NCI-H2107 (cell line): ENCODE measurements around the gene OGFR.

ENCODE experiments used
- DNase-seq: peaks from one replicate; lab custom pipeline; 2025; lab: John Stamatoyannopoulos, UW

OGFR gene, protein sequence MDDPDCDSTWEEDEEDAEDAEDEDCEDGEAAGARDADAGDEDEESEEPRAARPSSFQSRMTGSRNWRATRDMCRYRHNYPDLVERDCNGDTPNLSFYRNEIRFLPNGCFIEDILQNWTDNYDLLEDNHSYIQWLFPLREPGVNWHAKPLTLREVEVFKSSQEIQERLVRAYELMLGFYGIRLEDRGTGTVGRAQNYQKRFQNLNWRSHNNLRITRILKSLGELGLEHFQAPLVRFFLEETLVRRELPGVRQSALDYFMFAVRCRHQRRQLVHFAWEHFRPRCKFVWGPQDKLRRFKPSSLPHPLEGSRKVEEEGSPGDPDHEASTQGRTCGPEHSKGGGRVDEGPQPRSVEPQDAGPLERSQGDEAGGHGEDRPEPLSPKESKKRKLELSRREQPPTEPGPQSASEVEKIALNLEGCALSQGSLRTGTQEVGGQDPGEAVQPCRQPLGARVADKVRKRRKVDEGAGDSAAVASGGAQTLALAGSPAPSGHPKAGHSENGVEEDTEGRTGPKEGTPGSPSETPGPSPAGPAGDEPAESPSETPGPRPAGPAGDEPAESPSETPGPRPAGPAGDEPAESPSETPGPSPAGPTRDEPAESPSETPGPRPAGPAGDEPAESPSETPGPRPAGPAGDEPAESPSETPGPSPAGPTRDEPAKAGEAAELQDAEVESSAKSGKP

GRCh38 chr20:62804627-62805154 lies at the start of gene OGFR:
OGFR (plus strand) TSS chr20:62804835; CDS start chr20:62804860, 25 bp downstream.
- no peak for DNase-seq

DNA sequence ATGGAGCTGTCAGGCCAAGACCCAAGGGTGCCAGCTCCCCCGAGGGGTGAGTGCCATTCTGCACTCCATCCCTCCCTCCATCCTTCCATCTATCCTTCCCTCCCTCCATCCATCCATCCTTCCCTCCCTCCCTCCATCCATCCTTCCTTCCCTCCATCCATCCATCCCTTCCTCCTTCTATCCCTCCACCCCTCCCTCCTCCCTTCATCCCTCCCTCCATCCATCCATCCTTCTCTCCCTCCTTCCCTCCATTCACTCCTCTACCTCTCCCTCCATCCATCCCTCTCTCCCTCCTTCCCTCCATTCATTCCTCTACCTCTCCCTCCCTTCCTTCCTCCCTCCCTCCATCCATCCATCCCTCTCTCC lies 49.7 kb upstream of the OGFR start:
- DNase-seq = no peak

DNA sequence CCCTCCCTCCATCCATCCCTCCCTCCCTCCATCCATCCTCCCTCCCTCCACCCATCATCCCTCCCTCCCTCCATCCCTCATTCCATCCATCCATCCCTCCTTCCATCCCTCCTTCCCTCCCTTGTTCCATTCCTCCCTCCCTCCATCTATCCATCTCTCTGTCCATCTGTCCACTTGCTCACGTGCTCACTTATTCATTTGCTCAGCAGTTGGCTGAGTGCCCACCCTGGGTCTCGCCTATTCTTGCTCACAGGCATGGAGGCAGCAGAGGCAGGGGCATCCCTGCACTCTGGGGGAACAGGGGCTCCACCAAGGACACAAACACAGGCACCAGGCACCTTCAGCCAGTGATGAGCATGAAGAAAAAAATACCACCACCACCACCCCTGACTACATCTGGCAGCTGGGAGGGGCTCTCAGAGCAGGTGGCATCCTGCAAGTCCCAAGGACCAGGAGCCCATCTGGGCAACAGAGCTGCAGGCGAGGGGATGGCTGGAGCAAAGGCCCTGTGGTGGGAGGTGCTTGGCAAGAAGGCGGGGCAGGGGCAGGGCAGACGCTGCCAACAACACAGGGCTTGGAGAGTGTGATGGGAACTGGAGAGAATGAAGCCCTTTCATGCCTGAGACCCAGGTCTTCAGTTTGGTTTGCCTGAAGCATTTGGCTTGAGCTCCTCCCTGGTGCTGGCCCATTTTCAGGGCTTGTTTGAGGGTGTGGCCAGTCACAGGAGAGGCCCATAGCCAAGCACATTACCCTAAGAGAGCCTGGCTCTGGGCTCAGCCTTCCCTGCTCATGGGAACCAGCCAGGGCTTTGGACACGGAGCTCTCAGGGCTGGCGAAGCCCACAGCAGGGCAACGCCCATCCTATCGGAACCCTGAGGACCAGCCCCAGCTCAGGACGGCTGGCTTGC lies 48.6 kb upstream of the OGFR start:
- DNase-seq = no peak

DNA sequence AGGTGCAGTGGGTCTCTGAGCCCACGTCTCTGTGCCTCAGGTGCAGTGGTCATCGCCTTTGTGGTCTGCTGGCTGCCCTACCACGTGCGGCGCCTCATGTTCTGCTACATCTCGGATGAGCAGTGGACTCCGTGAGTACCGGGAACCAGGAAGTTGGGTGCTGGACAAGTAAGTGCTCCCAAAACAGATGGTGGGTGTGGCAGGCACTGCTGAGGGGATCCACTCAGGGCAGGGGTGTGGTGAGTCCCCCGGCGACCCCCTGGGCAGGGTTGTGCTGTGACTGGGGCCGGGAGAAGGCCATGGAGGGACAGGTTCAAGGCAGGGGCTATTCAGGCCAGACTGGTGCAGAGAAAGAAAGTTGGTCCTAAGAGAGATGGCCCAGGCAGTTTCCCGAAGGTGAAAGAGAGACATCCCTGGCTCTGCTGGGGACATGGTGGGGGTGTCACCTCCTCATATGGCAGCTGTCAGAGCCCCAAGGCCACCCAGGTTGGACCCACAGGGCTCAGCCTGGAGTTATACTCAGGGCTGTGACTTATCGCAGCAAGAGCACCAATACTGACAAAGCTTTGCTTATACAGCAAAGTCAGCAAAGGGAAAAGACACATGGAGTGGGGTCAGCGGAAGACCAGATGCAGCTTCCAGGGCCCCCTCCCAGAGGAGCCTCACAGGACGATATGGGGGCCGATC lies 46.3 kb upstream of the OGFR start:
- DNase-seq = no peak

DNA sequence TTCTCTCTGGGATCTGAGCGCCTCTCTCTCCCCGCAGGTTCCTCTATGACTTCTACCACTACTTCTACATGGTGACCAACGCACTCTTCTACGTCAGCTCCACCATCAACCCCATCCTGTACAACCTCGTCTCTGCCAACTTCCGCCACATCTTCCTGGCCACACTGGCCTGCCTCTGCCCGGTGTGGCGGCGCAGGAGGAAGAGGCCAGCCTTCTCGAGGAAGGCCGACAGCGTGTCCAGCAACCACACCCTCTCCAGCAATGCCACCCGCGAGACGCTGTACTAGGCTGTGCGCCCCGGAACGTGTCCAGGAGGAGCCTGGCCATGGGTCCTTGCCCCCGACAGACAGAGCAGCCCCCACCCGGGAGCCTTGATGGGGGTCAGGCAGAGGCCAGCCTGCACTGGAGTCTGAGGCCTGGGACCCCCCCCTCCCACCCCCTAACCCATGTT lies 44.6 kb upstream of the OGFR start:
- no peak for DNase-seq

- DNase-seq = no peak
These were observed 44.2 kb upstream of the OGFR start for GRCh38 chr20:62760471-62760855.

DNA sequence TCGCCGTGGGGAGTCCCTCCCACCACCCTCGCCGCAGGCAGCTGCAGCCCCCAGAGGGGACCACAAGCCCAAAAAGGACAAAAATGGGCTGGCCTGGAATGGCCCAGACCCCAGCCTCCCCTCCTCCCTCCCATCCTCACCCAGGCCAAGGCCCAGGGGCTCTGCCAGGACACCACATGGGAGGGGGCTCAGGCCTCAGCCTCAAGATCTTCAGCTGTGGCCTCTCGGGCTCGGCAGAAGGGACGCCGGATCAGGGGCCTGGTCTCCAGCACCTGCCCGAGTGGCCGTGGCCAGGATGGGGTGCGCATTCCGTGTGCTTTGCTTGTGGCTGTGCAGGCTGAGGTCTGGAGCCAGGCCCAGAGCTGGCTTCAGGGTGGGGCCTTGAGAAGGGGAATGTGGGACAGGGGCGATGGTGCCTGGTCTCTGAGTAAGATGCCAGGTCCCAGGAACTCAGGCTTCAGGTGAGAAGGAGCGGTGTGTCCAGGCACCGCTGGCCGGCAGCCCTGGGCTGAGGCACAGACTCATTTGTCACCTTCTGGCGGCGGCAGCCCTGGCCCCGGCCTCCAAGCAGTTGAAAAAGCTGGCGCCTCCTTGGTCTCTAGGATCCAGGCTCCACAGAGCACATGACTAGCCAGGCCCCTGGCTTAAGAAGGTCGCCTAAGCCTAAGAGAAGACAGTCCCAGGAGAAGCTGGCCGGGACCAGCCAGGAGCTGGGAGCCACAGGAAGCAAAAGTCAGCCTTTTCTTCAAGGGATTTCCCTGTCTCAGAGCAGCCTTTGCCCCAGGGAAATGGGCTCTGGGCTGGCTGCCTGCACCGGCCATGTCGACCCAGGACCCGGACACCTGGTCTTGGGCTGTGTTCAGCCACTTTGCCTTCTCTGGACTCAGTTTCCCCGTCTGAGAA lies 43.5 kb upstream of the OGFR start:
- DNase-seq = no peak

DNA sequence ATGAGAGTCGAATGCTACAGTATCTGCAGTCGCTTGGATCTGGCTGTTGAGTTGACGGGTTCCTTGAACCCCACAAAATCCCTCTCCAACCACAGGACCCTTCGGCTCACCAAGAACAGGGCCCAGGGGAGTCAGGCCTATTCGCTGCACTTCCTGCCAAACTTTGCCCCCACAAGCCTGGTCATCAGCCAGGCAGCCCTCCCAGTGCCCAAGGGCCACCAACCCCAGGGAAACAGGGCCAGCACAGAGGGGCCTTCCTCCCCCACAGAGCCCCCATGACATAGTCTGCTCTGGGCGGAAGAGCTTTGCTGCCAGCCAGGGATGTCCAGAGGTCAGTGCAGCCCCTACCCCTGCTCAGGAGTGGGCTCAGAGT lies 42.9 kb upstream of the OGFR start:
- DNase-seq = no peak

- DNase-seq = no peak
These were observed 42.3 kb upstream of the OGFR start for GRCh38 chr20:62762376-62762775.

GRCh38 chr20:62762801-62763368 lies 41.8 kb upstream of the OGFR start:
- DNase-seq = no peak

- DNase-seq = no peak
These were observed 41.2 kb upstream of the OGFR start for GRCh38 chr20:62763404-62763803.

DNA sequence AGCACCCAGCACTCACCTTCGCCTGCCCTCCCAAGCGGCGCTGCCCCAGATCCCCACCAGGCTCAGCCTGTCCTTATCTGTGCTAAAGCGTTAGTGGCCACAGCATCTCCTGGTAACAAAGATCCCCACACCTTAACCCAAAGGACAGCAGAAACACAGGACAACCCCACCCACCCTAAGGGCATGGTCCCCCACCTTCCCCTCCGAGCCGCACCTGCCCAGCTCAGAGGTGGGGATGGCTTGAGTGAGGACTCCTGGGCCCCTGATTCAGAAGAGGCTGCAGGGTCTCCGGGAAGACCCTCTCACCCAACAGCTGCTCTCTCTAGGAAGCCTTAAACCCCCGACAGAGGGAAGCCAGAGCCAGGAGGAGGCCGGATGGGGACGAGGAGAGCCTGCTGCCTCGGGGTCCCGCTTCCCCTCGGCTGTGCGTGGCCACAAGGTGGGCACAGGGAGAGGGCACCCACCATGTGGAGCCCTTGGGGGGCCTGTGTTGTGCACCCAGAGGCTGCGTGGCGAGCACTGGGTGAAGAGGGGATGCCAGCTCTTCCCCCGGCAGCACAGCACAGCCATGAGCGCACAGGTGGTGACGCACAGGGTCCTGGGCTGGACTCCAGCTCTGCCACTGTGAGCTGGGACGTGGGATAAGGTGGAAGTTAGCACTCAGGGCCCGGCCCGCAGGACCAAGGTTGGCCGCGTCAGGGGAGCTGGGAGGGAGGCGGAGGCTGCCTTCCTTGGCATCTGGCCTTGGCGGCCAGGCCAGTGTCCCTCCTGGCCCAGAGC lies 40.3 kb upstream of the OGFR start:
- DNase-seq = no peak

GRCh38 chr20:62765021-62765420 lies 39.6 kb upstream of the OGFR start:
- no peak for DNase-seq

DNA sequence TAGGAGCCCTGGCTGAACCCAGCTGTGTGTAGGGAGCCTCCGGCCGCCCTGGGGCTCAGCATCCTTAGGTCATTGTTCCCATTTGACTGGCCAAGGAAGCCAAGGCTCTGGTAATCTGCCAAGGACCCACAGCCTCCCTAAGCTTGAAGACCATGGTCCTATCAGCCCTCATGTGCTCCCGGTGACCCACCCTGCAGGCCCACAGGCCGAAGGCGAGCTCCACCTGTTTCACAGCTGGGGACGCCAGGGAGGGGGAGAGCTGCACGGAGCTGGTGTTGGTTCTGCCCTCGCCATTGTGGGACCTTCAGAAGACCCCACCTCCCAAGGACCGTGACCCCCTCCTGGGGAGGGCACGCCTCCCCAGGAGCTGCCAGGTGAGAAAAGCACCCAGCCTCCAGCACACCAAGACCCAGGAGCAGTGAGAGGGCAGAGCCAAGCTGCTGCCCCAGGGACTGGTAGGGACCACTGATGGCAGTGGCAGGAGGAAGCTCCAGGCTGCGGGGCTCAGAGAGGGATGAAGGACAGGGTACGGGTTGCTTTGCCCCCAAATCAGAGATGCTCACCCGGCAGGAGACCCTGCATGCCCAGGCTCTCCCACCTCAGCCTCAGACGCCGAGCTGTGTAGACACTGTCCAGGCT lies 39.1 kb upstream of the OGFR start:
- DNase-seq = no peak

DNA sequence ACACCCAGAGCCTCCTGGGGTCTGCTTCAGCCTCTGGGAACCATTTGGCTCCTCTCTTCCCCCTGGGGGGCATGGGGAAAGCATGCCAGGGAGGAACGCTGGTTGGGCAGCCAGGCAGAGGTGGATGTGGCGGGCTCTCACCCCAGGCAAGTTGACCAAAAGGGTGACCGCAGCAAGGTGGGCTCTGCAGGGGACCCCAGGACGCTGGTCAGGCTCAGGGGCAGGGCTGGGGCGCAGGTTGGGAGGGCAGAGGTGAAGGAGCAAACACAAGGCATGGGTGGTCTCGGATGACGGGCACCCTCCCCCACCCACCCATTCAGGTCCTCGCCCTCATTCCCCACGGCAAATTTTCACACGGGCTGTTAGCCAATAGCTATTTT lies 38.6 kb upstream of the OGFR start:
- DNase-seq = no peak

DNA sequence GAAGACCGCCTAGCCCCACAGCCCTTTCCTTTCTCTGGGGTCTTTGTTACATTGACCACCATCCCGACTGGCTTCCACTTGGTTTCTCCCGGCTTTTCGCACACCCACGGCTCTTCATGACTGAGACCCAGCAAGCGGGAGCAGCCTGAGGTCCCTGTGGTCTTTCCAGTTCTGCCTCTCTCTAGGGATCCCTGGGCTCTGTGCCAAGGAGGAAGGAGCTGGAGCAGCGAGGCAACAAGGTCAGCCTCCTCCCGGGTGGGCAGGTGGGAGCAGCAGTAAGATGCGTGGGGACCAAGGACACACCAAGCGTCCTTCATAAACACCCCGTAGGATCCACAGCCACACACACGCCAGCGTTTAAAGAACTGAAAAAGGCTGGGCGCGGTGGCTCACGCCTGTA lies 37.9 kb upstream of the OGFR start:
- no peak for DNase-seq

GRCh38 chr20:62768234-62768546 lies 36.4 kb upstream of the OGFR start:
- DNase-seq = no peak

GRCh38 chr20:62768551-62769287 lies 35.9 kb upstream of the OGFR start:
- DNase-seq = no peak
